Activated naive CD4-positive, alpha-beta T cell treated with anti-CD3 and anti-CD28 coated beads, Interleukin-2, amount 10 ng/mL, durations not matched to agents 7 days and 5 days (primary cell): ENCODE data around the gene MEGF8.
A peak's percentile ranks its signal among the peaks of the same experiment; 100 is the strongest.
"Not testable (repeated sequence)": the region's sequence is repeated elsewhere in the genome, so short reads cannot be mapped to it uniquely, and the experiment has no call there.

ENCODE experiments used
- CTCF ChIA-PET: fragments of 350-600 bp; sonication (Branson Sonifier 250); formaldehyde crosslinking; loops from one replicate; lab custom pipeline; 2021; ENCODE audit warnings: antibody characterized with exemption; lab: Charles Lee
- DNase-seq: peaks from one replicate; pipeline ENCODE4 v3.0.0-alpha.2; 2020
- H3K27ac Mint-ChIP-seq: one replicate; pipeline ENCODE4 v1.8.0; 2021; ENCODE audit warnings: mild to moderate bottlenecking, moderate library complexity, mixed read lengths
- H3K27me3 Mint-ChIP-seq: one replicate; pipeline ENCODE4 v1.8.0; 2021; ENCODE audit warnings: mild to moderate bottlenecking, mixed read lengths
- H3K36me3 Mint-ChIP-seq: one replicate; pipeline ENCODE4 v1.8.0; 2021; ENCODE audit warnings: mixed read lengths
- H3K4me1 Mint-ChIP-seq: one replicate; pipeline ENCODE4 v1.8.0; 2021; ENCODE audit warnings: mixed read lengths
- H3K4me3 Mint-ChIP-seq: one replicate; pipeline ENCODE4 v1.8.0; 2021; ENCODE audit warnings: mild to moderate bottlenecking, moderate library complexity, mixed read lengths
- H3K9me3 Mint-ChIP-seq: one replicate; pipeline ENCODE4 v1.8.0; 2021; ENCODE audit warnings: mixed read lengths

MEGF8 gene

GRCh38 chr19:42323852-42324654 lies 1.4 kb upstream of the MEGF8 start:
- CTCF ChIA-PET: interaction anchor here (3.1 kb wide), 1 partner anchor 215 kb away, joined by 9 read pairs; no protein-coding TSS in a partner anchor
- peak; percentile 47 for DNase-seq
- H3K4me3 Mint-ChIP-seq: no peak overlapping the region

GRCh38 chr19:42324655-42325307 lies 654 bp upstream of the MEGF8 start:
- H3K4me3 Mint-ChIP-seq: peak overlapping the region; percentile 88
- H3K9me3 Mint-ChIP-seq: no peaks in the 10 kb centered on the region
- CTCF ChIA-PET: no interaction called here
- peaks cover 61% of the 10 kb centered on the region for H3K27me3 Mint-ChIP-seq
- H3K27ac Mint-ChIP-seq: no peak overlapping the region
- H3K4me1 Mint-ChIP-seq: peaks cover 24% of the 10 kb centered on the region
- DNase-seq: peak; percentile 30
- peaks cover 3% of the 10 kb centered on the region for H3K36me3 Mint-ChIP-seq

More at GRCh38 chr19:42323852-42324654, 1.4 kb upstream of the MEGF8 start:
- H3K27me3 Mint-ChIP-seq: peaks cover 65% of the 10 kb centered on the region
- peaks cover 3% of the 10 kb centered on the region for H3K36me3 Mint-ChIP-seq
- H3K27ac Mint-ChIP-seq: no peak overlapping the region
- peaks cover 24% of the 10 kb centered on the region for H3K4me1 Mint-ChIP-seq
- no peaks in the 10 kb centered on the region for H3K9me3 Mint-ChIP-seq

GRCh38 chr19:42325896-42326771 lies 699 bp downstream of the MEGF8 start:
- Mint-ChIP-seq H3K27ac (peak overlapping the region; percentile 79), H3K4me1 (peaks cover 24% of the 10 kb centered on the region), H3K4me3 (peak overlapping the region; percentile 88), H3K27me3 (peaks cover 47% of the 10 kb centered on the region), H3K9me3 (no peaks in the 10 kb centered on the region), H3K36me3 (peaks cover 3% of the 10 kb centered on the region)
- DNase-seq: peak; percentile 45
- CTCF ChIA-PET: interaction anchor here (1.1 kb wide), 1 partner anchor 10 kb away, joined by 3 read pairs; no protein-coding TSS in a partner anchor

- CTCF ChIA-PET: interaction anchor here (0.5 to 1.1 kb wide), 2 partner anchors 11 to 143 kb away, joined by 3 read pairs; no protein-coding TSS in a partner anchor
- H3K9me3 Mint-ChIP-seq: no peaks in the 10 kb centered on the region
- H3K4me3 Mint-ChIP-seq: peak overlapping the region; percentile 88
- H3K27ac Mint-ChIP-seq: no peak overlapping the region
- H3K36me3 Mint-ChIP-seq: peaks cover 3% of the 10 kb centered on the region
- peaks cover 24% of the 10 kb centered on the region for H3K4me1 Mint-ChIP-seq
- no peak for DNase-seq
- peaks cover 39% of the 10 kb centered on the region for H3K27me3 Mint-ChIP-seq
These were observed 1.5 kb downstream of the MEGF8 start for GRCh38 chr19:42326969-42327368.

GRCh38 chr19:42327381-42327780 lies 1.9 kb downstream of the MEGF8 start:
- H3K27me3 Mint-ChIP-seq: peaks cover 35% of the 10 kb centered on the region
- CTCF ChIA-PET: interaction anchor here (0.5 to 1.5 kb wide), 3 partner anchors 12 to 144 kb away, joined by 3 read pairs; no protein-coding TSS in a partner anchor
- no peak overlapping the region for H3K27ac Mint-ChIP-seq

GRCh38 chr19:42328106-42328505 lies 2.7 kb downstream of the MEGF8 start:
- peaks cover 3% of the 10 kb centered on the region for H3K36me3 Mint-ChIP-seq
- peaks cover 28% of the 10 kb centered on the region for H3K27me3 Mint-ChIP-seq
- peaks cover 24% of the 10 kb centered on the region for H3K4me1 Mint-ChIP-seq
- no peak overlapping the region for H3K27ac Mint-ChIP-seq
- CTCF ChIA-PET: interaction anchor here (0.7 to 1.5 kb wide), 2 partner anchors 9 to 111 kb away, joined by 3 read pairs; no protein-coding TSS in a partner anchor
- no peaks in the 10 kb centered on the region for H3K9me3 Mint-ChIP-seq
- no peak for DNase-seq
- no peak overlapping the region for H3K4me3 Mint-ChIP-seq

More at GRCh38 chr19:42327381-42327780, 1.9 kb downstream of the MEGF8 start:
- DNase-seq: no peak
- no peak overlapping the region for H3K4me3 Mint-ChIP-seq
- peaks cover 24% of the 10 kb centered on the region for H3K4me1 Mint-ChIP-seq
- peaks cover 3% of the 10 kb centered on the region for H3K36me3 Mint-ChIP-seq
- H3K9me3 Mint-ChIP-seq: no peaks in the 10 kb centered on the region

GRCh38 chr19:42328854-42329253 lies 3.4 kb downstream of the MEGF8 start:
- H3K36me3 Mint-ChIP-seq: peaks cover 3% of the 10 kb centered on the region
- DNase-seq: no peak
- CTCF ChIA-PET: interaction anchor here (0.7 to 1.5 kb wide), 2 partner anchors 8 to 110 kb away, joined by 3 read pairs; no protein-coding TSS in a partner anchor
- peaks cover 21% of the 10 kb centered on the region for H3K4me1 Mint-ChIP-seq
- H3K27ac Mint-ChIP-seq: no peak overlapping the region
- H3K4me3 Mint-ChIP-seq: no peak overlapping the region
- H3K27me3 Mint-ChIP-seq: peaks cover 20% of the 10 kb centered on the region
- no peaks in the 10 kb centered on the region for H3K9me3 Mint-ChIP-seq

- CTCF ChIA-PET: interaction anchor here (0.5 kb wide), 1 partner anchor 195 kb away, joined by 5 read pairs; no protein-coding TSS in a partner anchor
- Mint-ChIP-seq H3K9me3 (no peaks in the 10 kb centered on the region), H3K36me3 (no peaks in the 10 kb centered on the region), H3K4me1 (peaks cover 14% of the 10 kb centered on the region), H3K27ac (no peak overlapping the region), H3K27me3 (peaks cover 6% of the 10 kb centered on the region), H3K4me3 (no peak overlapping the region)
- no peak for DNase-seq
These were observed 4.8 kb downstream of the MEGF8 start for GRCh38 chr19:42330241-42330711.

- H3K27ac Mint-ChIP-seq, H3K36me3 Mint-ChIP-seq, H3K4me1 Mint-ChIP-seq, H3K4me3 Mint-ChIP-seq, DNase-seq, H3K27me3 Mint-ChIP-seq, CTCF ChIA-PET, H3K9me3 Mint-ChIP-seq: not testable (repeated sequence)
These were observed 5.9 kb downstream of the MEGF8 start for GRCh38 chr19:42331333-42331732.

- peaks cover 4% of the 10 kb centered on the region for H3K27me3 Mint-ChIP-seq
- H3K36me3 Mint-ChIP-seq: no peaks in the 10 kb centered on the region
- no peaks in the 10 kb centered on the region for H3K9me3 Mint-ChIP-seq
- H3K4me1 Mint-ChIP-seq: peaks cover 2% of the 10 kb centered on the region
- no peak overlapping the region for H3K4me3 Mint-ChIP-seq
- no peak for DNase-seq
- CTCF ChIA-PET: no interaction called here
- no peak overlapping the region for H3K27ac Mint-ChIP-seq
These were observed 6.6 kb downstream of the MEGF8 start for GRCh38 chr19:42332059-42332458.

- DNase-seq: no peak
- Mint-ChIP-seq H3K4me3 (no peak overlapping the region), H3K9me3 (no peaks in the 10 kb centered on the region), H3K27me3 (no peaks in the 10 kb centered on the region), H3K36me3 (no peaks in the 10 kb centered on the region), H3K27ac (no peak overlapping the region), H3K4me1 (no peaks in the 10 kb centered on the region)
- CTCF ChIA-PET: no interaction called here
These were observed 7.6 kb downstream of the MEGF8 start for GRCh38 chr19:42333018-42333417.

- Mint-ChIP-seq H3K36me3 (no peaks in the 10 kb centered on the region), H3K4me3 (no peak overlapping the region), H3K27me3 (no peaks in the 10 kb centered on the region), H3K4me1 (no peaks in the 10 kb centered on the region), H3K9me3 (no peaks in the 10 kb centered on the region), H3K27ac (no peak overlapping the region)
- no peak for DNase-seq
- CTCF ChIA-PET: no interaction called here
These were observed 8.7 kb downstream of the MEGF8 start for GRCh38 chr19:42333975-42334696.

- CTCF ChIA-PET: no interaction called here
- DNase-seq: no peak
- Mint-ChIP-seq H3K36me3 (no peaks in the 10 kb centered on the region), H3K27me3 (no peaks in the 10 kb centered on the region), H3K4me3 (no peak overlapping the region), H3K9me3 (no peaks in the 10 kb centered on the region), H3K4me1 (no peaks in the 10 kb centered on the region), H3K27ac (no peak overlapping the region)
These were observed 9.4 kb downstream of the MEGF8 start for GRCh38 chr19:42334697-42335373.
